HCT116 (cell line): Measurements from ENCODE around the gene SELENOH. TPM values are rescaled to one million over a fixed set of nuclear protein-coding genes. Genes with fewer than 3 reads are reported as not detected.
A peak's percentile ranks its signal among the peaks of the same experiment; 100 is the strongest.

Source experiments
- ATAC-seq: fragments of 200-7000 bp; cut with Tn5 transposase; 2 replicates; pipeline ENCODE4 v1.9.1; 2020; ENCODE audit warnings: mild to moderate bottlenecking, moderate library complexity
- BruUV-seq: library from RNA; stranded (reverse); fragments of 400-500 nt; replicated peaks from 2 replicates; lab custom pipeline; 2021; lab: Mats Ljungman, UMichigan
- CTCF ChIA-PET: fragments of 300-600 bp; sonication (Branson Sonifier 250); formaldehyde crosslinking; loops from one replicate; lab custom pipeline; 2021; ENCODE audit warnings: antibody characterized with exemption; lab: Charles Lee
- POLR2A ChIA-PET: fragments of 300-600, 350-600 bp; sonication (Branson Sonifier 250); formaldehyde crosslinking; loops from one replicate; lab custom pipeline; 2021; ENCODE audit warnings: antibody characterized with exemption; lab: Charles Lee
- RAD21 ChIA-PET, 2 experiments: fragments of 300-600 bp; sonication (Branson Sonifier 250); formaldehyde crosslinking; loops; one replicate each; lab custom pipeline; 2023; ENCODE audit warnings: low total read pairs in 2 of 2; ENCODE audit not compliant: uncharacterized antibody in 2 of 2, unreplicated experiment in 2 of 2, low non-redundant PET in 1 of 2; lab: Charles Lee
- DNase-seq: peaks from one replicate; pipeline ENCODE4 v3.0.0-alpha.2; 2010; ENCODE audit warnings: low read depth, low spot score
- H2AFZ ChIP-seq: fragments of 200-600 bp; shearing (Covaris generic), sonication (generic); 2 replicates; pipeline ENCODE4 v1.6.1; 2017; ENCODE audit warnings: low read depth, mixed run types, mixed read lengths, antibody characterized with exemption, low read length; ENCODE audit not compliant: poor library complexity, severe bottlenecking
- H3K27ac ChIP-seq: 2 replicates; pipeline ENCODE4 v1.5.1; 2012; ENCODE audit warnings: low read depth, low read length
- H3K27me3 ChIP-seq: fragments of 200-600 bp; sonication (generic); 2 replicates; pipeline ENCODE4 v1.6.1; 2016; ENCODE audit warnings: mixed run types, low read length, mixed read lengths; ENCODE audit not compliant: insufficient read depth
- H3K36me3 ChIP-seq, 2 experiments: fragments of 200-500 bp in 1 of 2; fragments of 200-600 bp in 1 of 2; sonication (Bioruptor generic) in 1 of 2; sonication (generic) in 1 of 2; 2 replicates each; pipeline versions ENCODE4 v1.5.1 to v1.6.1; 2014 to 2016; ENCODE audit warnings: low read length in 2 of 2, inconsistent platforms in 1 of 2, mixed read lengths in 1 of 2, mixed run types in 1 of 2; ENCODE audit not compliant: insufficient read depth in 2 of 2, control insufficient read depth in 1 of 2
- H3K4me1 ChIP-seq, 2 experiments: fragments of 200-600 bp in 1 of 2; sonication (generic) in 1 of 2; 2 replicates each; pipeline versions ENCODE4 v1.5.1 to v1.6.1; 2012 to 2017; ENCODE audit warnings: low read length in 2 of 2, inconsistent platforms in 1 of 2, mild to moderate bottlenecking in 1 of 2, mixed read lengths in 1 of 2, mixed run types in 1 of 2, moderate library complexity in 1 of 2; ENCODE audit not compliant: insufficient read depth in 2 of 2, control insufficient read depth in 1 of 2
- H3K4me2 ChIP-seq: fragments of 200-600 bp; sonication (generic); 2 replicates; pipeline ENCODE4 v1.6.1; 2017; ENCODE audit warnings: mixed run types, low read length, mixed read lengths
- H3K4me3 ChIP-seq, 2 experiments: fragments of 200-600 bp in 1 of 2; sonication (generic) in 1 of 2; replicated peaks in 1 of 2; 2 replicates each; pipeline ENCODE4 v1.5.1; 2011 to 2016; ENCODE audit warnings: low read length in 2 of 2, control low read depth in 1 of 2, low read depth in 1 of 2, mild to moderate bottlenecking in 1 of 2, mixed read lengths in 1 of 2, mixed run types in 1 of 2
- H3K79me2 ChIP-seq: fragments of 200-600 bp; sonication (generic); 2 replicates; pipeline ENCODE4 v1.6.1; 2017; ENCODE audit warnings: mild to moderate bottlenecking, mixed run types, low read length, moderate library complexity, mixed read lengths; ENCODE audit not compliant: insufficient read depth
- H3K9ac ChIP-seq: fragments of 200-600 bp; sonication (generic); 2 replicates; pipeline ENCODE4 v1.6.1; 2016; ENCODE audit warnings: low read length, mixed read lengths
- H3K9me2 ChIP-seq: fragments of 200-600 bp; sonication (generic), shearing (Covaris generic); 2 replicates; pipeline ENCODE4 v1.6.1; 2017; ENCODE audit warnings: mixed run types, mild to moderate bottlenecking, moderate library complexity; ENCODE audit not compliant: insufficient read depth
- H3K9me3 ChIP-seq, 2 experiments: fragments of 200-500 bp in 1 of 2; fragments of 200-600 bp in 1 of 2; sonication (Bioruptor generic) in 1 of 2; sonication (generic) in 1 of 2; 2 replicates each; pipeline ENCODE4 v1.6.1; 2014 to 2017; ENCODE audit warnings: low read length in 2 of 2, mixed read lengths in 2 of 2, inconsistent platforms in 1 of 2, low read depth in 1 of 2, mild to moderate bottlenecking in 1 of 2, mixed run types in 1 of 2, moderate library complexity in 1 of 2; ENCODE audit not compliant: control insufficient read depth in 1 of 2, insufficient read depth in 1 of 2
- H4K20me1 ChIP-seq: fragments of 200-600 bp; sonication (generic), shearing (Covaris generic); 2 replicates; pipeline ENCODE4 v1.6.1; 2017; ENCODE audit warnings: mixed run types, mild to moderate bottlenecking, moderate library complexity; ENCODE audit not compliant: insufficient read depth
- CEBPB ChIP-seq: IDR thresholded peaks from 2 replicates; pipeline ENCODE4 v1.6.1; 2012; ENCODE audit warnings: low read depth
- EGR1 ChIP-seq: IDR thresholded peaks from 2 replicates; pipeline ENCODE4 v1.6.1; 2012; ENCODE audit warnings: low read depth
- ELF1 ChIP-seq: IDR thresholded peaks from 2 replicates; pipeline ENCODE4 v1.6.1; 2012; ENCODE audit warnings: low read depth, borderline replicate concordance
- EZH2 ChIP-seq: fragments of 200-600 bp; sonication (generic); IDR thresholded peaks from 2 replicates; pipeline ENCODE4 v1.6.1; 2017; ENCODE audit warnings: antibody characterized with exemption, mixed run types
- JUND ChIP-seq: IDR thresholded peaks from 2 replicates; pipeline ENCODE4 v1.6.1; 2012
- POLR2A ChIP-seq: IDR thresholded peaks from 2 replicates; pipeline ENCODE4 v1.7.0; 2011; ENCODE audit warnings: borderline replicate concordance; ENCODE audit not compliant: insufficient read depth, insufficient read length; ENCODE audit errors: extremely low read depth
- RAD21 ChIP-seq: IDR thresholded peaks from 2 replicates; pipeline ENCODE4 v1.6.1; 2012; ENCODE audit warnings: low read depth, mild to moderate bottlenecking
- SIN3A ChIP-seq: IDR thresholded peaks from 2 replicates; pipeline ENCODE4 v1.6.1; 2012; ENCODE audit warnings: low read depth
- SP1 ChIP-seq: IDR thresholded peaks from 2 replicates; pipeline ENCODE4 v1.6.1; 2012; ENCODE audit warnings: low read depth
- TCF7L2 ChIP-seq: IDR thresholded peaks from 2 replicates; pipeline ENCODE4 v1.7.0; 2011; ENCODE audit warnings: borderline replicate concordance, inconsistent platforms; ENCODE audit not compliant: insufficient read depth, insufficient read length; ENCODE audit errors: extremely low read depth
- ZNF274 ChIP-seq: fragments of 200-500 bp; sonication (Bioruptor generic); IDR thresholded peaks from 2 replicates; pipeline ENCODE4 v1.6.1; 2014; ENCODE audit warnings: mild to moderate bottlenecking, low read depth, low read length, inconsistent platforms
- intact Hi-C: fragments of 100-400 bp; cut with micrococcal nuclease; formaldehyde crosslinking; loops from 2 replicates; pipeline ENCODE4 v1.10.0; 2022
- total RNA-seq: library from RNA; stranded (reverse); gene quantifications from one replicate; pipeline ENCODE4 v1.2.1, GENCODE V29; 2021; ENCODE audit not compliant: unreplicated experiment
- TF ChIP-seq, protein P1 (sequence below): IDR thresholded peaks from 2 replicates; pipeline ENCODE4 v1.6.1; 2012; ENCODE audit warnings: low read depth
- TF ChIP-seq, protein P2 (sequence below): IDR thresholded peaks from 2 replicates; pipeline ENCODE4 v1.6.1; 2012
- TF ChIP-seq, protein P3 (sequence below): IDR thresholded peaks from 2 replicates; pipeline ENCODE4 v1.6.1; 2011; ENCODE audit warnings: mild to moderate bottlenecking, low read length, moderate library complexity; ENCODE audit not compliant: insufficient replicate concordance; ENCODE audit errors: extremely low read depth

Gene SELENOH
- total RNA-seq, 1 experiment from 2014 or later, result 194 TPM

DNA sequence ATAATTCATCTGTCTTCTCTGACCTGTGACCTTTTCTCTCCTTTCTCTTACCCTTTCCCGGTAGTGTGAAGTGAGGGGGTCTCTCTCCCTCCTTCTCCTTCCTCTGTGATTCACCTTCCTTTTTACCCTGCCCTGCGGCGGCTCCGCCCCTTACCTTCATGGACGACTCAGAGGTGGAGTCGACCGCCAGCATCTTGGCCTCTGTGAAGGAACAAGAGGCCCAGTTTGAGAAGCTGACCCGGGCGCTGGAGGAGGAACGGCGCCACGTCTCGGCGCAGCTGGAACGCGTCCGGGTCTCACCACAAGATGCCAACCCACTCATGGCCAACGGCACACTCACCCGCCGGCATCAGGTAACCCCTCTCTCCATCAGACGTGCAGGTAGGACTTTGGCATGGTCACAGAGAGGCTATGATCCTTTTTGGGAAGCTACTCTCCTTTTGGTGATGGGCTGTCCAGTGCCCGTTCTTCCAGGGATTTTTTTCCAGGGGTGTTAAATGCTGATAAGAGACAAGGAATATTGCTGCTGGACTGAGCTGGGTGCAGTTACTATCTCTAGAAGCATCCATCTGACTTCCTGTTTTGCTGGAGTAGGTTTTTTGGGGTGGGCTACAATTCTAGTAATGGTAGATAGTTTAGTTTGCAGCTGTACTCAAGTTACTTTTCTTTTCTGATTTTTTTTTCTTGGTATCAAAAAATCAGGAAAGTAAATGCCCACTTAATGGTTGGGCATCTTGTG is 50.2 kb downstream of the SELENOH start:
- ATAC-seq, result no peak
- H3K9me2 ChIP-seq, result no peaks in the 10 kb centered on the region
- no peak overlapping the region for H2AFZ ChIP-seq
- ChIA-PET POLR2A (no interaction called here), RAD21 (no interaction called here), CTCF (no interaction called here)
- peaks cover 98% of the 10 kb centered on the region for H3K79me2 ChIP-seq
- no peaks in the 10 kb centered on the region for H3K27me3 ChIP-seq
- H3K9me3 ChIP-seq, result no peaks in the 10 kb centered on the region
- no TSS peak for BruUV-seq
- H3K4me3 ChIP-seq, result no peak overlapping the region
- peaks cover 7 to 17% of the 10 kb centered on the region in 2 experiments; a peak in 2 of 4 replicates for H3K36me3 ChIP-seq
- no peak for TF ChIP-seq SP1
- TF ChIP-seq CEBPB, result no peak
- no peak for TF ChIP-seq RAD21
- no peak for TF ChIP-seq ZNF274
- TF ChIP-seq ELF1, result no peak
- no peak for TF ChIP-seq SIN3A
- no peak for TF ChIP-seq EGR1
- no peak for TF ChIP-seq EZH2
- TF ChIP-seq JUND, result no peak
- TF ChIP-seq, protein P1, sequence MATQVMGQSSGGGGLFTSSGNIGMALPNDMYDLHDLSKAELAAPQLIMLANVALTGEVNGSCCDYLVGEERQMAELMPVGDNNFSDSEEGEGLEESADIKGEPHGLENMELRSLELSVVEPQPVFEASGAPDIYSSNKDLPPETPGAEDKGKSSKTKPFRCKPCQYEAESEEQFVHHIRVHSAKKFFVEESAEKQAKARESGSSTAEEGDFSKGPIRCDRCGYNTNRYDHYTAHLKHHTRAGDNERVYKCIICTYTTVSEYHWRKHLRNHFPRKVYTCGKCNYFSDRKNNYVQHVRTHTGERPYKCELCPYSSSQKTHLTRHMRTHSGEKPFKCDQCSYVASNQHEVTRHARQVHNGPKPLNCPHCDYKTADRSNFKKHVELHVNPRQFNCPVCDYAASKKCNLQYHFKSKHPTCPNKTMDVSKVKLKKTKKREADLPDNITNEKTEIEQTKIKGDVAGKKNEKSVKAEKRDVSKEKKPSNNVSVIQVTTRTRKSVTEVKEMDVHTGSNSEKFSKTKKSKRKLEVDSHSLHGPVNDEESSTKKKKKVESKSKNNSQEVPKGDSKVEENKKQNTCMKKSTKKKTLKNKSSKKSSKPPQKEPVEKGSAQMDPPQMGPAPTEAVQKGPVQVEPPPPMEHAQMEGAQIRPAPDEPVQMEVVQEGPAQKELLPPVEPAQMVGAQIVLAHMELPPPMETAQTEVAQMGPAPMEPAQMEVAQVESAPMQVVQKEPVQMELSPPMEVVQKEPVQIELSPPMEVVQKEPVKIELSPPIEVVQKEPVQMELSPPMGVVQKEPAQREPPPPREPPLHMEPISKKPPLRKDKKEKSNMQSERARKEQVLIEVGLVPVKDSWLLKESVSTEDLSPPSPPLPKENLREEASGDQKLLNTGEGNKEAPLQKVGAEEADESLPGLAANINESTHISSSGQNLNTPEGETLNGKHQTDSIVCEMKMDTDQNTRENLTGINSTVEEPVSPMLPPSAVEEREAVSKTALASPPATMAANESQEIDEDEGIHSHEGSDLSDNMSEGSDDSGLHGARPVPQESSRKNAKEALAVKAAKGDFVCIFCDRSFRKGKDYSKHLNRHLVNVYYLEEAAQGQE, result no peak
- TF ChIP-seq, protein P2, sequence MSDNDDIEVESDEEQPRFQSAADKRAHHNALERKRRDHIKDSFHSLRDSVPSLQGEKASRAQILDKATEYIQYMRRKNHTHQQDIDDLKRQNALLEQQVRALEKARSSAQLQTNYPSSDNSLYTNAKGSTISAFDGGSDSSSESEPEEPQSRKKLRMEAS, result no peak
- TF ChIP-seq POLR2A, result no peak
- TF ChIP-seq TCF7L2, result no peak
- TF ChIP-seq, protein P3, sequence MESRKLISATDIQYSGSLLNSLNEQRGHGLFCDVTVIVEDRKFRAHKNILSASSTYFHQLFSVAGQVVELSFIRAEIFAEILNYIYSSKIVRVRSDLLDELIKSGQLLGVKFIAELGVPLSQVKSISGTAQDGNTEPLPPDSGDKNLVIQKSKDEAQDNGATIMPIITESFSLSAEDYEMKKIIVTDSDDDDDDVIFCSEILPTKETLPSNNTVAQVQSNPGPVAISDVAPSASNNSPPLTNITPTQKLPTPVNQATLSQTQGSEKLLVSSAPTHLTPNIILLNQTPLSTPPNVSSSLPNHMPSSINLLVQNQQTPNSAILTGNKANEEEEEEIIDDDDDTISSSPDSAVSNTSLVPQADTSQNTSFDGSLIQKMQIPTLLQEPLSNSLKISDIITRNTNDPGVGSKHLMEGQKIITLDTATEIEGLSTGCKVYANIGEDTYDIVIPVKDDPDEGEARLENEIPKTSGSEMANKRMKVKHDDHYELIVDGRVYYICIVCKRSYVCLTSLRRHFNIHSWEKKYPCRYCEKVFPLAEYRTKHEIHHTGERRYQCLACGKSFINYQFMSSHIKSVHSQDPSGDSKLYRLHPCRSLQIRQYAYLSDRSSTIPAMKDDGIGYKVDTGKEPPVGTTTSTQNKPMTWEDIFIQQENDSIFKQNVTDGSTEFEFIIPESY, result no peak
- no peaks in the 10 kb centered on the region for H4K20me1 ChIP-seq
- no peak for DNase-seq
- no peak overlapping the region for H3K9ac ChIP-seq
- H3K27ac ChIP-seq, result no peak overlapping the region
- peaks cover 52 to 70% of the 10 kb centered on the region in 2 experiments for H3K4me1 ChIP-seq
- peak overlapping the region; percentile 35 for H3K4me2 ChIP-seq
- intact Hi-C loops, result no loop called here
